HepG2 (cell line): ENCODE results near the gene GHR.

ENCODE experiments used
- CTCF ChIP-seq: sonication (generic); formaldehyde crosslinking; IDR thresholded peaks from 2 replicates; pipeline ENCODE4 v1.5.0; 2020; ENCODE audit warnings: mild to moderate bottlenecking, missing genetic modification reagents, moderate library complexity
- KAT7 ChIP-seq: IDR thresholded peaks from 2 replicates; pipeline ENCODE4 v1.6.1; 2018; ENCODE audit warnings: borderline replicate concordance, missing compliant biosample characterization
- KDM5A ChIP-seq: fragments of 200-600 bp; sonication (generic); IDR thresholded peaks from 2 replicates; pipeline ENCODE4 v1.7.0; 2018; ENCODE audit warnings: antibody characterized with exemption, mild to moderate bottlenecking, low read length, borderline replicate concordance
- KLF11 ChIP-seq: IDR thresholded peaks from 2 replicates; pipeline ENCODE4 v1.6.1; 2016; ENCODE audit warnings: missing compliant biosample characterization
- MAX ChIP-seq: IDR thresholded peaks from 2 replicates; pipeline ENCODE4 v1.6.1; 2012; ENCODE audit warnings: inconsistent platforms
- NFATC3 ChIP-seq: sonication (generic); formaldehyde crosslinking; IDR thresholded peaks from 2 replicates; pipeline ENCODE4 v1.5.1; 2020; ENCODE audit warnings: mild to moderate bottlenecking, missing genetic modification reagents
- TAF1 ChIP-seq: sonication (generic); formaldehyde crosslinking; IDR thresholded peaks from 2 replicates; pipeline ENCODE4 v1.4.0; 2020; ENCODE audit warnings: missing genetic modification reagents
- U2AF2 ChIP-seq: fragments of 200-400 bp; formaldehyde crosslinking; IDR thresholded peaks from 2 replicates; pipeline ENCODE4 v1.6.1; 2017; ENCODE audit warnings: low read depth, mild to moderate bottlenecking, low read length
- ZBED4 ChIP-seq: sonication (generic); formaldehyde crosslinking; IDR thresholded peaks from 2 replicates; pipeline ENCODE4 v1.4.0; 2020; ENCODE audit warnings: missing genetic modification reagents, borderline replicate concordance
- ZNF318 ChIP-seq: sonication (generic); formaldehyde crosslinking; IDR thresholded peaks from 2 replicates; pipeline ENCODE4 v1.4.0; 2020; ENCODE audit warnings: mild to moderate bottlenecking, missing genetic modification reagents

GRCh38 chr5:42680046-42680445 lies 256.8 kb downstream of the GHR start:
- TF ChIP-seq TAF1 (CRISPR knock-in tag) (no peak), KLF11 (CRISPR knock-in tag) (no peak), KDM5A (no peak), KAT7 (CRISPR knock-in tag) (no peak), ZBED4 (CRISPR knock-in tag) (no peak), ZNF318 (no peak), CTCF (no peak), MAX (no peak), NFATC3 (CRISPR knock-in tag) (no peak), U2AF2 (no peak)
